HG03159 (cell line): ENCODE data around the gene TTLL13.
"Not testable (repeated sequence)": the region's sequence is repeated elsewhere in the genome, so short reads cannot be mapped to it uniquely, and the experiment has no call there.

Source experiments
- ATAC-seq: cut with Tn5 transposase; IDR thresholded peaks from one replicate; pipeline ENCODE4 v1.9.1; 2021; ENCODE audit warnings: mild to moderate bottlenecking, moderate library complexity; ENCODE audit not compliant: unreplicated experiment

TTLL13 gene

GRCh38 chr15:90271459-90272166 lies 22.3 kb downstream of the TTLL13 start:
- no peak for ATAC-seq

- ATAC-seq, result not testable (repeated sequence)
Measured at GRCh38 chr15:90278467-90278866, 29.1 kb downstream of the TTLL13 start.

DNA sequence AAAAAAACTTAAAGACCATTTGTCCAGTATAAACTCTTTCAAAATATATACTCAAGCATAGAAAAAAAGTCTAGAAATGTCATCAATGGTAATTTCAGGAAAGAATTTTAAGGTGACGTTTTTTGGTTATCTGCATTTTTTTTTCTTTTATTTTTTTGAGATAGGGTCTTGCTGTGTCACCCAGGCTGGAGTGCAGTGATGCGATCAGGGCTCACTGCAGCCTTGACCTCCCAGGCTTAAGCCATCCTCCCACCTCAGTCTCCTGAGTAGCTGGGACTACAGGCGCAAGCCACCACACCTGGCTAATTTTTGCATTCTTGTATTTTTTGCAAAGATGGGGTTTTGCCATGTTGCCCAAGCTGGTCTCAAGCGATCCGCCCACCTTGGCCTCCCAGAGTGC lies 31.4 kb downstream of the TTLL13 start:
- ATAC-seq, result not testable (repeated sequence)

GRCh38 chr15:90281637-90282036 lies 32.3 kb downstream of the TTLL13 start:
- ATAC-seq, result not testable (repeated sequence)

GRCh38 chr15:90286678-90287077 lies 37.3 kb downstream of the TTLL13 start:
- ATAC-seq, result no peak

- ATAC-seq, result no peak
Measured at GRCh38 chr15:90287101-90287500, 37.7 kb downstream of the TTLL13 start.

DNA sequence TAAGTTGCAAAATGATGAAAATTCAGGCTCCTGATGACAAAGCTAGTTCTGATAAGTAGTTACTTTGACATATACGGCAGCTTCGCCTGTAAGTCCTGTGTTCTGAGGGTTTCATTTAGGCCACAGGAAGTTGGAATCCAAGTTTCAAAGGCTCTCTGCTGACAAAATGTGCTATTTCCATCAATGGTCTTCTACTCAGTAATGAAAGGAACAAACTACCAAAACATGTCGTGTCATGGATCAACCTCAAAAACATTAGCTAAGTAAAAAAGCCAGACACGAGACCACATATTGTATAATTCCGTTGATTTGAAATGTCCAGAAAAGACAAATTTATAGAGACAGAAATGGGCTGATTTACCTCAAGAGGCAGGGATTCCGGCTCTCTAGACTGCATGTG lies 38.6 kb downstream of the TTLL13 start:
- no peak for ATAC-seq

DNA sequence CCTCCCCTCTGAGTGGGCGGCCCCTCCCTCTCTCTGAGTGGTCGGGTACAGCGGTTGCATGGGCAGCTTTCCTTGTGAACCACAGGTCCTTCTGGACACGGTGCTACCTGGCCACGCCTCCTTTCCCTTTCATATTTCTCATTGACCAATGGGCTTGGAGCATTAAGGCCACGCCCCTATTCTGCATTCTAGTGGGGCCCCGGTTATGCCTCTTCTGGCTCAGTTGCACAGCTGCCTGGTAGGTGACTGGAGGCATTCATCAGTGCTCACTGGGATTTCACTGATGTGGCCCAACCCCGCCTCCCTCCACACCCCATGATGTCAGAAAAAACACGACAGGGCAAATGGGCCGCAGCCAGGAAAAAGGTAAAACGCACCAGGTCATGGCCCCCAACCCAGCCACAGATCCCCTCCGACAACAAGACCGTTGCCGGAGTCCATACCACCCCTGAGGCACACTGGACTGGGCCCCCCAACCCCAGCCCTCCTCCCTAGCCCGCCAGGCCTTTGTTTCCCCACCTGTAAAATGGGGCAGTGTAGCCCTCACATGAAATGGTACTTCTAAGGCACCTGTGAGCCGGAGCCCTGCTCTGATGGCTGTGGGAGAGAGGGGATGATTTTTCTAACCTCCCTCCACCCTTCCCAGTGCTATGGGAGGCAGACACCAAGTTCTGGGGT lies 42.5 kb downstream of the TTLL13 start:
- no peak for ATAC-seq

GRCh38 chr15:90293040-90293810 lies 43.9 kb downstream of the TTLL13 start:
- not testable (repeated sequence) for ATAC-seq

DNA sequence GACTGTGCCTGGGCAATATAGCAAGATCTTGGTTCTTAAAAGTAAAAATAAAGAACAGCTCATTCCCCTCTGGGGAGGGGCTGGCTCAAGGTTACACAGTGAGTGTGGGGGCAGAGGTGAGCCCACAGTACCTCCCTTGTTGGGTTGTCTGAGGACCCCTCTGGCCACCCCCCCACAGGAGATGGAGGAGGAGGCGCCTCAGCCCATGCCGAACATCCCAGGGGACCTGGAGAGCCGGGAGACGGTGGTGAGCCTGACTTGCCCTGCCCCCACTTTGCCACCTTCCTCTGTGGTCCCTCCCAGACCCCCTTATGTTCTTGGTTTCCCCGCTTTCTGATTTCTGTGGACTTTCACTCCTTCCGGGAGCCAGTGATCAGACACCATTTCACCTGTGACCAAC lies 44.8 kb downstream of the TTLL13 start:
- no peak for ATAC-seq

- no peak for ATAC-seq
Measured at GRCh38 chr15:90294601-90295269, 45.4 kb downstream of the TTLL13 start.

DNA sequence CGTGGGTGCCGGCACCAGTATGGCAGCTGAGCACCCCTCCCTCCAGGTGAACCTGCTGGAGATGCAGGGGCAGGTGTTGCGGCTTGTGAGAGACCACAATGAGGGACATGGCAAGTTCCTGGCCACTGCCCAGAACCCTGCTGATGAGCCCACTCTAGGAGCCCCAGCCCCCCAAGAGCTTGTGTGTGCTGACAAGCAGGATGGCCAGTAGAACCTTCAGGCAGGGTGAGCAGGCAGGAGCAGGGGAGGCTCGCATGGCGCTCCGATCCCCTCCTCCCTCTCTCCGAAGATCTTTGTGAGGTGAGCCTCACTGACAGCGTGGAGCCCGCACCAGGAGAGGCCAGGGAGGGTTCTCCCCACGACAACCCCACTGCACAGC lies 45.9 kb downstream of the TTLL13 start:
- no peak for ATAC-seq

DNA sequence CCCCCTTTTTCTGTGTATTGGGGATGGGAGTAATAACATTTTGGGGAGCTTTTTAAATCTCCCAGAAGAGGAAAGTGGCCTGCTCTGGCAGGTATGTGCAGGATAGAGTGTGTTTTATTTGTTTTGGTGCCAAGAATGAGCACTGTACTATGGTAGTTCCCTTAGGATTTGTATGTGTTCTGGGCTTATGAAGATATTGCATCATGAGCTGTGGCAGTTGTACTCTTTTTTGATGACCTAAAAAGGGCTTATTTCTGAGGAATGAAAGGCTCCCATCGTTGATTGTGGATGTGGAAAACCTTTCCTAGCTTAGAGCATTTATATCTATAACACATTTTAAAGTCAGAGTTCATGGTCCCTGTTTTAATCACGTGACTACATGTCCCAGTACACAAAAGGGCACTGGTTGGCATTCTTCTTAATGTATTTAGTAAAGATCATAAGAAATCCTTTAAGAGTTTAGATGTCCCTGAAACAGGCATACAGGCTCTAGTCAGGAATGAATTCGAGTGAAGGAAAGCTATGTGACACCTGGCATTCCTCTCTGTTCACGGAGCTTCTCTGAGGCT lies 47.0 kb downstream of the TTLL13 start:
- ATAC-seq, result not testable (repeated sequence)

DNA sequence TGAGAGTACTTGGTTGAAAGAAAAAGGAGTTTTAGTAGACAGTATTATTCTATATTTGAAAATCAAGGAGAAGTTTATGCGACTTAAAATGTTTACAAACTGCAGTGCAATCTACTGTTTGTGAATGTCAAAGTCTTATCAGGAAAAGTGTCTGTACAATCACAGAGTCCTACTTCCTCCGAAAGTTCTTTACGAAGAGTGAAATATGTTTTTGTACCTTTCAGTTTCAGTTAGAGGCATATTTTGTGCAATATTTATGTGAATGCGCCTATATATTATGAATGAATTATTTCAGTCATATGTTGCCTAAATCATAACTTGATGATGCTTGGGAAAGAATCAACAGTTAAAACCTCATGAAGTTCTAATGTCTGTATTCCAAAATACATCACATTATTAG lies 47.7 kb downstream of the TTLL13 start:
- ATAC-seq, result no peak

GRCh38 chr15:90300541-90300940 lies 51.2 kb downstream of the TTLL13 start:
- no peak for ATAC-seq

DNA sequence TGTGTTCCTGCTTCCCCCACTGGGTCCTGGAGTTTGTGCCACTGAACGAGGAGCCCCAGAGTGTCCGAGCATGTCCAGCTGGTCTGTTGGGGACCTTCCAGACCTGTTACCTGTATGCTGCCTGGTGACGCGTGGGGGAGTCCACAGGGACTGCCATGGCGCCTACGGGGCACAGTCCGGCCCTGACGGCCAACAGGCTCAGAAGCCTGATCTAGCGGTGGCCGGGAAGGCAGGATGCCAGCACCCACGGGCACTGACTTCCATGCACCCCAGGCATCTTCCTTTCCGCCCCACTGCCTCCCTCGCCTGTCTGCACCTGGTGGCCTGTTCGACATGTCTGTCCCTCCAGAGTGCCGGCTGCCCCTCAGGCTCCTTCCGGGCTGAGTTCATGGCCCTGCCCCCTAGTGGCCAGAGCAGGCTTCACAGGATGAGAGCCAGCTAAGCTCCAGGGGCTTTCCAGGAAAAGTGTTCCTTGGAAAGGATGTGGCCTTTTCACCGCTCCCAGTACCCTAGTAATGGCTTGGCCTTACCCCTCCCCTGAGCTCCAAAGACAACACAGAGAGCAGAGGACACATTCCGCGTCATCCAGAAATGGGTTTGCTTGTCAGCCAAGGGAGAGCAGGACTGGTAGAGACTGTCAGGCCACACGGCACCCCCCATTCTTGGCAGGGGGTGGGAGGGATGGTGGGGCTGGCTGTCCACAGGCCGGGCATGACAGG lies 51.8 kb downstream of the TTLL13 start:
- no peak for ATAC-seq

DNA sequence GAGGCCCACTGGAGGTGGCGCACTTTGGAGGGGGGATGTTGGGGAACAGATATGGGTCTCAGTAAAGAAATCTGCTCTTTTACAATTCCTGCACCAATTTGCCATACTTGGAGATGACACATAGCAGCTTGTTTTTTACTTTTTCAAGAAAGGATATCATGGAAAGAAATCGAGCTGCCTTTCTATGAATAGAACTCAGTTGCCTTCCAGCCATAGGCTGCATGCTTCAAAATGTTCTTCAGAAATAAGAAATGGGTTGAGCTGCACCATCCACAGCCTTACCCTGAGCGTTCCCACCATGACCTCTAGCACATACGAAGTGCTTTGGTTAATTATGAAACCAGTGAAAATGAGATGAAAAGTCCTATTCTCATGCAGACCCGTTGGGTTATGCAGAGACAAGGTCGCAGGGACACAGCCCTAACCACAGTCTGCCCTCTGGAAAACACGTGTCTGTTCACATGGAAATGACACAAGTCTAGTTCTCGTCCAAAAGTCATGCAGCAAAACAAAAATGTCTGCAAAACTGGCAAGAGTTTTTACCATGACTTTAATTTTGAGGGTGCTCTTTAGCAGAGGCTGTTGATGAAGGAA lies 52.4 kb downstream of the TTLL13 start:
- ATAC-seq, result no peak

GRCh38 chr15:90305355-90305754 lies 56.0 kb downstream of the TTLL13 start:
- ATAC-seq, result not testable (repeated sequence)

DNA sequence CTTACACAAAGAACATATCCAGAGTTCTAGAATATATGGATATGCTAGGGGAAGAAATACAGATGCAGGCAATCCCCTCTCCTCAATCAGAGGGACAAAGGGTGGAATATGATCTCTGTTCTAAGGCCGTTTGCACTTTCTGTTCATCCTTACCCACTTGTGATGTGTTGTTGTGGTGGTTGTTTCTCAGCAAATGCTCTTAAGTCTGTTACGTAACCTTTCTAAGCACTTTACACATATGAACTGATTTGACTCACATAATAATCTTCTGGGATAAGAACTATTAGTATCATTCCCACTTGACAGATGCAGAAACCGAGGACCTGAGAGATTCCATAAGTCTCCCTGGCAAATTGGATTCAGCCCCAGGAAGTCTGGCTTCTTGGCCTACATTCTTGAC lies 56.6 kb downstream of the TTLL13 start:
- no peak for ATAC-seq

GRCh38 chr15:90306560-90306959 lies 57.2 kb downstream of the TTLL13 start:
- ATAC-seq, result no peak
